Measurements from ENCODE around the gene PHAX.
"Not testable (repeated sequence)": the region's sequence is repeated elsewhere in the genome, so short reads cannot be mapped to it uniquely, and the experiment has no call there.

DNA sequence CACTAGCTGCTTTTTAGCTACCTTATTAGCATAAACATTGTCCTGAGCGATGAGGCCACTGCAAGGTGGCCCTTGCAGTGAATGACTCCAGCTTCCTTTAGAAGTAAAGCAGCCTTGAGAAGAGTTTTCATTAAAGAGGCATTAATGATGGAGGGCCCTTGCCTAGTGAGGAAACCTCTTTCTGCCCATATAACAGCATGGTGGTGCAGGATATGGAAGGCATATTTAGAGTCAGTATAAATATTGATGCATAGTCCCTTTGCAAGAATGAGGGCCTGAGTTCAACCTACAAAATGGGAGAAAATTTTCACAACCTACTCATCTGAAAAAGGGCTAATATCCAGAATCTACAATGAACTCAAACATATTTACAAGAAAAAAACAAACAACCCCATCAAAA, 69.4 kb downstream of the PHAX start:
- TF ChIP-seq, protein P1, sequence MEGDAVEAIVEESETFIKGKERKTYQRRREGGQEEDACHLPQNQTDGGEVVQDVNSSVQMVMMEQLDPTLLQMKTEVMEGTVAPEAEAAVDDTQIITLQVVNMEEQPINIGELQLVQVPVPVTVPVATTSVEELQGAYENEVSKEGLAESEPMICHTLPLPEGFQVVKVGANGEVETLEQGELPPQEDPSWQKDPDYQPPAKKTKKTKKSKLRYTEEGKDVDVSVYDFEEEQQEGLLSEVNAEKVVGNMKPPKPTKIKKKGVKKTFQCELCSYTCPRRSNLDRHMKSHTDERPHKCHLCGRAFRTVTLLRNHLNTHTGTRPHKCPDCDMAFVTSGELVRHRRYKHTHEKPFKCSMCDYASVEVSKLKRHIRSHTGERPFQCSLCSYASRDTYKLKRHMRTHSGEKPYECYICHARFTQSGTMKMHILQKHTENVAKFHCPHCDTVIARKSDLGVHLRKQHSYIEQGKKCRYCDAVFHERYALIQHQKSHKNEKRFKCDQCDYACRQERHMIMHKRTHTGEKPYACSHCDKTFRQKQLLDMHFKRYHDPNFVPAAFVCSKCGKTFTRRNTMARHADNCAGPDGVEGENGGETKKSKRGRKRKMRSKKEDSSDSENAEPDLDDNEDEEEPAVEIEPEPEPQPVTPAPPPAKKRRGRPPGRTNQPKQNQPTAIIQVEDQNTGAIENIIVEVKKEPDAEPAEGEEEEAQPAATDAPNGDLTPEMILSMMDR (IDR thresholded peaks at IDR 0.05; ENCODE audit: low read depth, low read length), result not testable (repeated sequence)
- TF ChIP-seq EZH2phosphoT487 (IDR thresholded peaks at IDR 0.05; ENCODE audit: low read depth), result not testable (repeated sequence)
